ENCODE measurements around the gene ARL5A.
A peak's percentile ranks its signal among the peaks of the same experiment; 100 is the strongest.

The ARL5A gene

GRCh38 chr2:151776367-151776766 lies 51.9 kb downstream of the ARL5A start:
- TF ChIP-seq CTCF (conservative IDR thresholded peaks at IDR 0.05; ENCODE audit: control insufficient read depth, insufficient read depth, low read depth, low read length): no peak
- no peak for DNase-seq (ENCODE audit: low read depth)

GRCh38 chr2:151775057-151775740 lies 53.0 kb downstream of the ARL5A start:
- no peak overlapping the region for H3K4me3 ChIP-seq (ENCODE audit: control insufficient read depth, low read depth, low read length)
- DNase-seq (ENCODE audit: low read depth): peak; percentile 45
- no peak for TF ChIP-seq CTCF (conservative IDR thresholded peaks at IDR 0.05; ENCODE audit: control insufficient read depth, insufficient read depth, low read depth, low read length)

More at GRCh38 chr2:151776367-151776766, 51.9 kb downstream of the ARL5A start:
- no peak overlapping the region for H3K4me3 ChIP-seq (ENCODE audit: control insufficient read depth, low read depth, low read length)

- no peak overlapping the region for H3K4me3 ChIP-seq (ENCODE audit: control insufficient read depth, low read depth, low read length)
- no peak for TF ChIP-seq CTCF (conservative IDR thresholded peaks at IDR 0.05; ENCODE audit: control insufficient read depth, insufficient read depth, low read depth, low read length)
- DNase-seq (ENCODE audit: low read depth): peak; percentile 87
These were observed 53.7 kb downstream of the ARL5A start for GRCh38 chr2:151774506-151774905.

GRCh38 chr2:151771599-151772358 lies 56.4 kb downstream of the ARL5A start:
- TF ChIP-seq CTCF (conservative IDR thresholded peaks at IDR 0.05; ENCODE audit: control insufficient read depth, insufficient read depth, low read depth, low read length): no peak
- peak; percentile 77 for DNase-seq (ENCODE audit: low read depth)
- H3K4me3 ChIP-seq (ENCODE audit: control insufficient read depth, low read depth, low read length): no peak overlapping the region

GRCh38 chr2:151770995-151771394 lies 57.2 kb downstream of the ARL5A start:
- H3K4me3 ChIP-seq (ENCODE audit: control insufficient read depth, low read depth, low read length): no peak overlapping the region
- no peak for TF ChIP-seq CTCF (conservative IDR thresholded peaks at IDR 0.05; ENCODE audit: control insufficient read depth, insufficient read depth, low read depth, low read length)
- no peak for DNase-seq (ENCODE audit: low read depth)

- TF ChIP-seq CTCF (conservative IDR thresholded peaks at IDR 0.05; ENCODE audit: control insufficient read depth, insufficient read depth, low read depth, low read length): no peak
These were observed 58.6 kb downstream of the ARL5A start for GRCh38 chr2:151769606-151770005.

More at GRCh38 chr2:151769606-151770005, 58.6 kb downstream of the ARL5A start:
- H3K4me3 ChIP-seq (ENCODE audit: control insufficient read depth, low read depth, low read length): no peak overlapping the region
- no peak for DNase-seq (ENCODE audit: low read depth)
